ENCODE data around the gene NACA2. TPM values are rescaled to one million over a fixed set of nuclear protein-coding genes. Genes with fewer than 3 reads are reported as not detected.

Gene NACA2
- total and polyA plus RNA-seq, 2 of the 8 experiments (the other 6 are each of a cell fraction or from before 2014, with no cell fraction given) = not detected

DNA sequence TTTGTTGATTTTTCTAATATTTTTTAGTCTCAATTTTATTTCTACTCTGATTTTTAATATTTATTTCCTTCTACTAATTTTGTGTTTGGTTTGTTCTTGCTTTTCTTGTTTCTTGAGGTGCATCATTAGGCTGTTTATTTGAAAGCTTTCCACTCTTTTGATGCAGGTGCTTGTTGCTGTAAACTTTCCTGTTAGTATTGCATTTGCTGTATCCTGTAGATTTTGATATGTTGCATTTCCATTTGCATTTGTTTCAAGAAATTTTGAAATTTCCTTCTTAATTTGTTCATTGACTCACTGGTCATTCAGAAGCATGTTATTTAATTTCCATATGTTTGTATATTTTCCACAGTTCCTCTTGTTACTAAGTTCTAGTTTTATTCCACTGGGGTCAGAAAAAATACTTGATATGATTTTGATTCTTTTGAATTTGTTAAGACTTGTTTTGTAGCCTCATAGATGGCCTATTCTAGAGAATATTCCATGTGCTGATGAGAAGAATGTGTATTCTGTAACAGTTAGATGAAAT, 43.1 kb upstream of the NACA2 start:
- Histone ChIP-seq H4K5ac (ENCODE audit: insufficient read length, low read depth, low read length) (no peak overlapping the region), H3K79me1 (ENCODE audit: low read depth, low read length) (no peaks in the 10 kb centered on the region), H3K56ac (replicated peaks; ENCODE audit: insufficient read length, low read depth, low read length) (no peak overlapping the region), H3K9ac (replicated peaks in 1 of 4; ENCODE audit: extremely low read depth in 1 of 4, low read depth in 3 of 4, low read length in 3 of 4) (no peak overlapping the region), H2BK20ac (ENCODE audit: low read length) (no peak overlapping the region), H3K36me3 (ENCODE audit: control insufficient read depth in 2 of 4, insufficient read depth in 4 of 4, low read length in 3 of 4) (no peaks in the 10 kb centered on the region), H3K79me2 (ENCODE audit: control insufficient read depth in 1 of 2, insufficient read depth in 2 of 2, low read length in 2 of 2) (no peaks in the 10 kb centered on the region), H3K23ac (ENCODE audit: insufficient read length) (no peak overlapping the region), H2AK5ac (ENCODE audit: low read depth, low read length) (no peak overlapping the region), H3K9me3 (ENCODE audit: insufficient read depth in 2 of 2, low read depth in 1 of 2, low read length in 1 of 2) (no peaks in the 10 kb centered on the region), H3K4me1 (replicated peaks in 1 of 4; ENCODE audit: control insufficient read depth in 3 of 4, insufficient read depth in 4 of 4, low read length in 3 of 4) (no peaks in the 10 kb centered on the region), H4K20me1 (replicated peaks in 1 of 2; ENCODE audit: control insufficient read depth in 1 of 2, insufficient read depth in 2 of 2, low read length in 2 of 2) (no peaks in the 10 kb centered on the region), H2BK120ac (replicated peaks; ENCODE audit: low read depth, low read length) (no peak overlapping the region), H3K14ac (ENCODE audit: insufficient read length) (no peak overlapping the region), H3K27me3 (replicated peaks in 1 of 4; ENCODE audit: control insufficient read depth in 3 of 4, extremely low read depth in 1 of 4, insufficient read depth in 3 of 4, low read length in 3 of 4) (no peaks in the 10 kb centered on the region), H4K8ac (ENCODE audit: extremely low read depth, insufficient read depth, low read length) (no peak overlapping the region), H2BK15ac (ENCODE audit: low read length) (no peak overlapping the region), H3K4ac (replicated peaks; ENCODE audit: insufficient read length, low read depth, low read length) (no peak overlapping the region), H3K27ac (ENCODE audit: low read depth, low read length) (no peak overlapping the region), H2AFZ (ENCODE audit: low read length) (no peak overlapping the region), H2BK12ac (ENCODE audit: low read depth, low read length) (no peak overlapping the region), H3K4me2 (ENCODE audit: insufficient read depth in 1 of 2, low read depth in 2 of 2, low read length in 2 of 2) (no peak overlapping the region), H3K23me2 (ENCODE audit: low read depth, low read length) (no peaks in the 10 kb centered on the region), H2BK5ac (ENCODE audit: low read depth, low read length) (no peak overlapping the region), H3K4me3 (ENCODE audit: extremely low read depth in 1 of 4, insufficient read depth in 2 of 4, low read depth in 3 of 4, low read length in 4 of 4) (no peak overlapping the region), H4K91ac (replicated peaks; ENCODE audit: insufficient read length, low read length) (no peak overlapping the region), H3K18ac (ENCODE audit: extremely low read depth, low read length) (no peak overlapping the region)
- DNase-seq (ENCODE audit: low read depth in 1 of 2, low spot score in 2 of 2) (no peak), FAIRE-seq (no peak)
- CTCF ChIA-PET (ENCODE audit: partially characterized antibody) = interaction anchor here (0.6 to 1.6 kb wide), 6 partner anchors 10 to 812 kb away, joined by 3 to 4 read pairs (median 3); no protein-coding TSS in a partner anchor
- POLR2A ChIA-PET (ENCODE audit: partially characterized antibody) = no interaction called here
- TF ChIP-seq CHD2 (IDR thresholded peaks at IDR 0.05; ENCODE audit: low read length) = no peak
- no peak for TF ChIP-seq GTF2F1 (IDR thresholded peaks at IDR 0.05; ENCODE audit: borderline replicate concordance, low read depth, low read length)
- TF ChIP-seq GABPA (IDR thresholded peaks at IDR 0.05; ENCODE audit: borderline replicate concordance, insufficient read depth, low read length) = no peak
